Loucy (cell line): ENCODE results near the gene CCDC194.

ENCODE experiments used
- H2AFZ ChIP-seq: fragments of 200-600 bp; sonication (generic); 2 replicates; pipeline ENCODE4 v1.6.0; 2016; ENCODE audit warnings: antibody characterized with exemption, mild to moderate bottlenecking, low read length, moderate library complexity
- H3F3A ChIP-seq: fragments of 200-600 bp; 2 replicates; pipeline ENCODE4 v1.6.0; 2016; ENCODE audit warnings: antibody characterized with exemption, low read depth, mild to moderate bottlenecking
- H3K27me3 ChIP-seq: fragments of 200-600 bp; sonication (generic); 2 replicates; pipeline ENCODE4 v1.6.1; 2014; ENCODE audit warnings: low read length, mild to moderate bottlenecking; ENCODE audit not compliant: insufficient read depth, poor library complexity, severe bottlenecking
- H3K36me3 ChIP-seq: fragments of 200-600 bp; sonication (generic); 2 replicates; pipeline ENCODE4 v1.6.1; 2016; ENCODE audit warnings: low read length; ENCODE audit not compliant: insufficient read depth
- H3K4me1 ChIP-seq: fragments of 200-600 bp; sonication (generic); 2 replicates; pipeline ENCODE4 v1.5.1; 2014; ENCODE audit warnings: low read length, mild to moderate bottlenecking; ENCODE audit not compliant: insufficient read depth, poor library complexity, severe bottlenecking
- H3K4me2 ChIP-seq: fragments of 200-600 bp; sonication (generic); 2 replicates; pipeline ENCODE4 v1.6.0; 2014; ENCODE audit warnings: antibody characterized with exemption, low read length, low read depth, mild to moderate bottlenecking; ENCODE audit not compliant: poor library complexity, severe bottlenecking
- H3K4me3 ChIP-seq: fragments of 200-600 bp; sonication (generic); 2 replicates; pipeline ENCODE4 v1.5.1; 2014; ENCODE audit warnings: low read length, mild to moderate bottlenecking, mixed read lengths; ENCODE audit not compliant: poor library complexity, severe bottlenecking
- H3K79me2 ChIP-seq: fragments of 200-600 bp; sonication (generic); 2 replicates; pipeline ENCODE4 v1.6.1; 2014; ENCODE audit warnings: low read length; ENCODE audit not compliant: insufficient read depth
- H3K9ac ChIP-seq: fragments of 200-600 bp; sonication (generic); 2 replicates; pipeline ENCODE4 v1.6.0; 2014; ENCODE audit warnings: mild to moderate bottlenecking, low read depth, low read length, moderate library complexity; ENCODE audit not compliant: poor library complexity, severe bottlenecking
- H3K9me2 ChIP-seq: fragments of 200-600 bp; sonication (generic); replicated peaks from 2 replicates; pipeline ENCODE4 v1.6.1; 2016; ENCODE audit warnings: low read depth, low read length, mixed read lengths
- H3K9me3 ChIP-seq: fragments of 200-600 bp; sonication (generic); 2 replicates; pipeline ENCODE4 v1.6.1; 2014; ENCODE audit warnings: mild to moderate bottlenecking, antibody characterized with exemption, low read length, low read depth; ENCODE audit not compliant: insufficient read depth
- H4K20me1 ChIP-seq: fragments of 200-600 bp; sonication (generic); 2 replicates; pipeline ENCODE4 v1.6.0; 2014; ENCODE audit warnings: antibody characterized with exemption, low read length, mild to moderate bottlenecking; ENCODE audit not compliant: insufficient read depth, poor library complexity, severe bottlenecking
- CTCF ChIP-seq: fragments of 200-600 bp; sonication (generic); conservative IDR thresholded peaks from 2 replicates; pipeline ENCODE4 v1.5.1; 2014; ENCODE audit warnings: mild to moderate bottlenecking, antibody characterized with exemption, low read length
- EZH2phosphoT487 ChIP-seq: fragments of 200-600 bp; IDR thresholded peaks from 2 replicates; pipeline ENCODE4 v1.6.1; 2018; ENCODE audit warnings: antibody characterized with exemption, mild to moderate bottlenecking, moderate library complexity, borderline replicate concordance

The CCDC194 gene

GRCh38 chr19:17421942-17422341 lies 27.9 kb upstream of the CCDC194 start:
- Histone ChIP-seq H3K9ac (no peak overlapping the region), H3K4me3 (no peak overlapping the region), H3K36me3 (no peaks in the 10 kb centered on the region), H3F3A (no peaks in the 10 kb centered on the region), H3K9me3 (no peaks in the 10 kb centered on the region), H3K27me3 (no peaks in the 10 kb centered on the region), H2AFZ (no peak overlapping the region), H3K9me2 (no peaks in the 10 kb centered on the region), H3K79me2 (peaks cover 14% of the 10 kb centered on the region), H3K4me2 (no peak overlapping the region), H4K20me1 (no peaks in the 10 kb centered on the region), H3K4me1 (peaks cover 23% of the 10 kb centered on the region)
- TF ChIP-seq EZH2phosphoT487 (no peak), CTCF (no peak)

GRCh38 chr19:17420475-17420924 lies 26.5 kb upstream of the CCDC194 start:
- peak overlapping the region; percentile 86 for H3K4me3 ChIP-seq
- H3K27me3 ChIP-seq, result no peaks in the 10 kb centered on the region
- peak overlapping the region; percentile 83 for H3K9ac ChIP-seq
- H3K36me3 ChIP-seq, result no peaks in the 10 kb centered on the region
- TF ChIP-seq CTCF (no peak), EZH2phosphoT487 (no peak)
- no peaks in the 10 kb centered on the region for H3K9me2 ChIP-seq
- no peaks in the 10 kb centered on the region; the same call in 1 of the 2 replicates for H3F3A ChIP-seq
- peak overlapping the region; percentile 93 for H2AFZ ChIP-seq
- peak overlapping the region; percentile 86 for H3K4me2 ChIP-seq
- peaks cover 23% of the 10 kb centered on the region for H3K4me1 ChIP-seq
- no peaks in the 10 kb centered on the region for H3K9me3 ChIP-seq
- no peaks in the 10 kb centered on the region for H4K20me1 ChIP-seq
- H3K79me2 ChIP-seq, result peaks cover 14% of the 10 kb centered on the region

- H3K79me2 ChIP-seq, result peaks cover 14% of the 10 kb centered on the region
- H3K9me3 ChIP-seq, result no peaks in the 10 kb centered on the region
- H3K9me2 ChIP-seq, result no peaks in the 10 kb centered on the region
- peak within 1 kb of the TSS; percentile 92 for H3K9ac ChIP-seq
- H2AFZ ChIP-seq, result peak within 1 kb of the TSS; percentile 93
- no peaks in the 10 kb centered on the region for H4K20me1 ChIP-seq
- no peaks in the 10 kb centered on the region for H3K36me3 ChIP-seq
- TF ChIP-seq CTCF, result no peak
- no peak for TF ChIP-seq EZH2phosphoT487
- peaks cover 20% of the 10 kb centered on the region for H3K4me1 ChIP-seq
- H3K27me3 ChIP-seq, result no peaks in the 10 kb centered on the region
- peak within 1 kb of the TSS; percentile 86 for H3K4me2 ChIP-seq
- no peaks in the 10 kb centered on the region; the same call in 1 of the 2 replicates for H3F3A ChIP-seq
- H3K4me3 ChIP-seq, result peak within 1 kb of the TSS; percentile 86
Observed at GRCh38 chr19:17419621-17420474, 25.9 kb upstream of the CCDC194 start, which contains the start of gene MVB12A. Gene MVB12A, plus strand, starts transcription at chr19:17420047. Its CDS starts 89 bp downstream, at chr19:17420136.
